Kasumi-1 (cell line): ENCODE data around the gene WDFY4.
A peak's percentile ranks its signal among the peaks of the same experiment; 100 is the strongest.

Experiments
- DNase-seq, 2 experiments: peaks; one replicate each; lab custom pipeline; 2025; lab: John Stamatoyannopoulos, UW

Gene WDFY4

GRCh38 chr10:48745662-48746245, 61.1 kb downstream of the WDFY4 start:
- no peak for DNase-seq

GRCh38 chr10:48748573-48748972, 63.9 kb downstream of the WDFY4 start:
- DNase-seq: no peak

- no peak for DNase-seq
Measured at GRCh38 chr10:48749254-48749787, 64.6 kb downstream of the WDFY4 start.

- no peak for DNase-seq
Measured at GRCh38 chr10:48750019-48750418, 65.3 kb downstream of the WDFY4 start.

GRCh38 chr10:48750991-48751390, 66.3 kb downstream of the WDFY4 start:
- no peak for DNase-seq

- no peak for DNase-seq
Measured at GRCh38 chr10:48751730-48752129, 67.1 kb downstream of the WDFY4 start.

- DNase-seq: no peak
Measured at GRCh38 chr10:48758411-48758810, 73.7 kb downstream of the WDFY4 start.

- peak; percentile 42 to 43 for DNase-seq
Measured at GRCh38 chr10:48759113-48759901, 74.6 kb downstream of the WDFY4 start.

GRCh38 chr10:48760983-48761382, 76.3 kb downstream of the WDFY4 start:
- no peak for DNase-seq

GRCh38 chr10:48762064-48763042, 77.7 kb downstream of the WDFY4 start:
- DNase-seq: no peak

GRCh38 chr10:48763403-48763965, 78.8 kb downstream of the WDFY4 start:
- no peak for DNase-seq

- DNase-seq: no peak
Measured at GRCh38 chr10:48764486-48764885, 79.8 kb downstream of the WDFY4 start.

- no peak for DNase-seq
Measured at GRCh38 chr10:48765039-48765438, 80.4 kb downstream of the WDFY4 start.

GRCh38 chr10:48765527-48765926, 80.9 kb downstream of the WDFY4 start:
- no peak for DNase-seq

GRCh38 chr10:48767373-48768143, 82.9 kb downstream of the WDFY4 start:
- DNase-seq: no peak

- no peak for DNase-seq
Measured at GRCh38 chr10:48768144-48768766, 83.6 kb downstream of the WDFY4 start.

- DNase-seq: no peak
Measured at GRCh38 chr10:48768926-48769325, 84.3 kb downstream of the WDFY4 start.

- DNase-seq: no peak
Measured at GRCh38 chr10:48769706-48770435, 85.2 kb downstream of the WDFY4 start.

- no peak for DNase-seq
Measured at GRCh38 chr10:48770561-48771089, 86.0 kb downstream of the WDFY4 start.

GRCh38 chr10:48771234-48771633, 86.6 kb downstream of the WDFY4 start:
- no peak for DNase-seq
